T-cell (primary cell): ENCODE results near the gene TTYH2. TPM values are rescaled to one million over a fixed set of nuclear protein-coding genes. Genes with fewer than 3 reads are reported as not detected.
A peak's percentile ranks its signal among the peaks of the same experiment; 100 is the strongest.

ENCODE experiments used
- ATAC-seq, 4 experiments: fragments of 200-7000 bp in 3 of 4; fragments of 150-1000 bp in 1 of 4; cut with Tn5 transposase; replicated peaks in 1 of 4; 1 replicate in 3 of 4; 2 replicates in 1 of 4; pipeline ENCODE4 v1.10.0; 2021; ENCODE audit warnings: moderate library complexity in 3 of 4, mild to moderate bottlenecking in 2 of 4, moderate number of reproducible peaks in 1 of 4
- CTCF ChIA-PET, 2 donors: fragments of 300-600 bp; sonication (Branson Sonifier 250); formaldehyde crosslinking; loops; one replicate each; lab custom pipeline; 2022; ENCODE audit warnings: antibody characterized with exemption in 2 of 2; lab: Charles Lee
- POLR2A ChIA-PET, 2 donors: fragments of 300-600 bp; sonication (Branson Sonifier 250); formaldehyde crosslinking; loops; one replicate each; lab custom pipeline; 2022; ENCODE audit warnings: antibody characterized with exemption in 2 of 2; lab: Charles Lee
- DNase-seq, 35 experiments: peaks; one replicate each; pipeline versions ENCODE4 v3.0.0 to v3.0.0-alpha.2; 2013 to 2023
- H3K27ac ChIP-seq: one replicate; pipeline ENCODE4 v1.5.1; 2013; ENCODE audit warnings: low read length
- H3K27me3 ChIP-seq, 2 experiments: replicated peaks in 1 of 2; 1 replicate in 1 of 2; 2 replicates in 1 of 2; pipeline versions ENCODE4 v1.6.1 to v1.7.0; 2013; ENCODE audit warnings: low read length in 1 of 2, mixed read lengths in 1 of 2; ENCODE audit not compliant: control insufficient read depth in 2 of 2, insufficient read depth in 2 of 2; ENCODE audit errors: extremely low read depth in 1 of 2
- H3K36me3 ChIP-seq, 2 donors: 1 replicate in 1 of 2; 2 replicates in 1 of 2; pipeline versions ENCODE4 v1.6.1 to v1.7.0; 2013; ENCODE audit warnings: low read length in 1 of 2; ENCODE audit not compliant: control insufficient read depth in 2 of 2, insufficient read depth in 1 of 2; ENCODE audit errors: extremely low read depth in 1 of 2
- H3K4me1 ChIP-seq, 2 experiments: 1 replicate in 1 of 2; 2 replicates in 1 of 2; pipeline versions ENCODE4 v1.6.1 to v1.7.0; 2013; ENCODE audit warnings: low read length in 2 of 2, mixed read lengths in 1 of 2; ENCODE audit not compliant: insufficient read depth in 2 of 2, control insufficient read depth in 1 of 2; ENCODE audit errors: extremely low read depth in 1 of 2
- H3K4me3 ChIP-seq, 2 donors: 1 replicate in 1 of 2; 2 replicates in 1 of 2; pipeline versions ENCODE4 v1.5.1 to v1.7.0; 2013; ENCODE audit warnings: mild to moderate bottlenecking in 2 of 2, low read length in 1 of 2, moderate library complexity in 1 of 2; ENCODE audit not compliant: control insufficient read depth in 1 of 2; ENCODE audit errors: extremely low read depth in 1 of 2
- H3K9me3 ChIP-seq: 2 replicates; pipeline ENCODE4 v1.7.0; 2013
- H3K27ac Mint-ChIP-seq, 2 donors: one replicate each; pipeline ENCODE4 v1.8.0; 2020 to 2021; ENCODE audit warnings: mild to moderate bottlenecking in 2 of 2, mixed read lengths in 2 of 2
- H3K27me3 Mint-ChIP-seq, 2 donors: one replicate each; pipeline ENCODE4 v1.8.0; 2021 to 2022; ENCODE audit warnings: mixed read lengths in 2 of 2
- H3K36me3 Mint-ChIP-seq: one replicate; pipeline ENCODE4 v1.8.0; 2021; ENCODE audit warnings: mixed read lengths
- H3K4me1 Mint-ChIP-seq, 3 donors: one replicate each; pipeline ENCODE4 v1.8.0; 2020 to 2022; ENCODE audit warnings: mixed read lengths in 3 of 3, mild to moderate bottlenecking in 1 of 3
- H3K4me3 Mint-ChIP-seq, 3 donors: one replicate each; pipeline ENCODE4 v1.8.0; 2020 to 2022; ENCODE audit warnings: mild to moderate bottlenecking in 3 of 3, mixed read lengths in 3 of 3, moderate library complexity in 3 of 3
- H3K9me3 Mint-ChIP-seq, 3 donors: one replicate each; pipeline ENCODE4 v1.8.0; 2020 to 2022; ENCODE audit warnings: mixed read lengths in 3 of 3
- WGBS: methylation state at CpG from one replicate; pipeline ENCODE4 v1.1.5; 2013; ENCODE audit warnings: missing lambda C conversion rate; ENCODE audit not compliant: insufficient coverage; 5-methylcytosine and 5-hydroxymethylcytosine counted together
- total RNA-seq, 35 experiments: library from RNA in 6 of 35; stranded (reverse) in 6 of 35; fragments of 120-200 nt in 1 of 35; gene quantifications; one replicate each; pipeline versions ENCODE4 v1.2.1 to v1.2.4 and lab custom pipeline; 2013 to 2026

Gene TTYH2, protein sequence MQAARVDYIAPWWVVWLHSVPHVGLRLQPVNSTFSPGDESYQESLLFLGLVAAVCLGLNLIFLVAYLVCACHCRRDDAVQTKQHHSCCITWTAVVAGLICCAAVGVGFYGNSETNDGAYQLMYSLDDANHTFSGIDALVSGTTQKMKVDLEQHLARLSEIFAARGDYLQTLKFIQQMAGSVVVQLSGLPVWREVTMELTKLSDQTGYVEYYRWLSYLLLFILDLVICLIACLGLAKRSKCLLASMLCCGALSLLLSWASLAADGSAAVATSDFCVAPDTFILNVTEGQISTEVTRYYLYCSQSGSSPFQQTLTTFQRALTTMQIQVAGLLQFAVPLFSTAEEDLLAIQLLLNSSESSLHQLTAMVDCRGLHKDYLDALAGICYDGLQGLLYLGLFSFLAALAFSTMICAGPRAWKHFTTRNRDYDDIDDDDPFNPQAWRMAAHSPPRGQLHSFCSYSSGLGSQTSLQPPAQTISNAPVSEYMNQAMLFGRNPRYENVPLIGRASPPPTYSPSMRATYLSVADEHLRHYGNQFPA
- 10 to 100 TPM; 10.0 to 21.7 (median 16.0) TPM for total RNA-seq
- 9.4 TPM for total RNA-seq (2013)
- total RNA-seq (lab: John Stamatoyannopoulos, UW): 4.4 to 35.4 (median 15.9) reads per million in 29 experiments

- no peaks in the 10 kb centered on the region for H3K9me3 Mint-ChIP-seq
- peak within 1 kb of the TSS; percentile 51 for H3K27ac ChIP-seq
- ChIA-PET POLR2A (interaction anchor here in 1 of 2 donors (0.6 kb wide), 1 partner anchor 138 kb away, joined by 6 read pairs; no protein-coding TSS in a partner anchor), CTCF (interaction anchor here (0.6 to 1.6 kb wide), 5 partner anchors 10 to 195 kb away, joined by 3 to 12 read pairs (median 5); partner anchors contain the start of gene RPL38 (in 1 of the 2))
- ATAC-seq (peak; percentile 78 to 82 (median 80)), DNase-seq (peak; percentile 34 to 82 (median 54))
- H3K27me3 Mint-ChIP-seq: no peaks in the 10 kb centered on the region
- peak within 1 kb of the TSS; percentile 55 to 63 for H3K4me3 ChIP-seq
- H3K36me3 ChIP-seq: peaks cover 0 to 21% of the 10 kb centered on the region in 2 donors
- 1% methylated on average over 55 of the region's 62 CpGs for WGBS
- H3K36me3 Mint-ChIP-seq: peaks cover 25% of the 10 kb centered on the region
- H3K4me1 Mint-ChIP-seq: peaks cover 43 to 67% (median 57%) of the 10 kb centered on the region in 3 donors
- H3K4me3 Mint-ChIP-seq: peak within 1 kb of the TSS; percentile 80 to 95 (median 92)
- peak within 1 kb of the TSS; percentile 89 to 96 for H3K27ac Mint-ChIP-seq
- H3K27me3 ChIP-seq: peaks cover 0 to 16% of the 10 kb centered on the region in 2 experiments
- no peaks in the 10 kb centered on the region for H3K9me3 ChIP-seq
- H3K4me1 ChIP-seq: peaks cover 0 to 63% of the 10 kb centered on the region in 2 experiments
Observed at GRCh38 chr17:74212913-74213791, at the start of gene TTYH2. TTYH2 (plus strand) TSS chr17:74213571; CDS start chr17:74213588, 17 bp downstream.

- ATAC-seq (no peak), DNase-seq (peak in 1 of 35 experiments; percentile 13)
- no peaks in the 10 kb centered on the region for H3K9me3 Mint-ChIP-seq
- H3K27ac Mint-ChIP-seq: no peak overlapping the region
- Histone ChIP-seq H3K27ac (no peak overlapping the region), H3K27me3 (peaks cover 0 to 42% of the 10 kb centered on the region in 2 experiments), H3K9me3 (no peaks in the 10 kb centered on the region), H3K4me1 (no peaks in the 10 kb centered on the region), H3K4me3 (no peak overlapping the region), H3K36me3 (no peaks in the 10 kb centered on the region)
- ChIA-PET CTCF (no interaction called here), POLR2A (no interaction called here)
- no peaks in the 10 kb centered on the region for H3K36me3 Mint-ChIP-seq
- H3K4me3 Mint-ChIP-seq: no peak overlapping the region
- 79% methylated on average over 7 of the region's 7 CpGs for WGBS
- peaks cover 20 to 34% of the 10 kb centered on the region in 2 donors for H3K27me3 Mint-ChIP-seq
- H3K4me1 Mint-ChIP-seq: no peaks in the 10 kb centered on the region
Observed at GRCh38 chr17:74163836-74164235, 49.5 kb upstream of the TTYH2 start.

GRCh38 chr17:74164446-74165045 is 48.8 kb upstream of the TTYH2 start:
- Mint-ChIP-seq H3K4me1 (no peaks in the 10 kb centered on the region), H3K36me3 (no peaks in the 10 kb centered on the region), H3K27ac (no peak overlapping the region), H3K4me3 (no peak overlapping the region), H3K27me3 (peaks cover 25 to 34% of the 10 kb centered on the region in 2 donors), H3K9me3 (no peaks in the 10 kb centered on the region)
- H3K27me3 ChIP-seq: peaks cover 0 to 35% of the 10 kb centered on the region in 2 experiments
- peak in 1 of 35 experiments; percentile 5 for DNase-seq
- no peak overlapping the region for H3K27ac ChIP-seq
- ATAC-seq: no peak
- ChIA-PET CTCF (no interaction called here), POLR2A (no interaction called here)
- no peaks in the 10 kb centered on the region for H3K4me1 ChIP-seq
- WGBS: 86% methylated on average over 7 of the region's 9 CpGs
- H3K36me3 ChIP-seq: no peaks in the 10 kb centered on the region
- no peak overlapping the region for H3K4me3 ChIP-seq
- H3K9me3 ChIP-seq: no peaks in the 10 kb centered on the region

DNA sequence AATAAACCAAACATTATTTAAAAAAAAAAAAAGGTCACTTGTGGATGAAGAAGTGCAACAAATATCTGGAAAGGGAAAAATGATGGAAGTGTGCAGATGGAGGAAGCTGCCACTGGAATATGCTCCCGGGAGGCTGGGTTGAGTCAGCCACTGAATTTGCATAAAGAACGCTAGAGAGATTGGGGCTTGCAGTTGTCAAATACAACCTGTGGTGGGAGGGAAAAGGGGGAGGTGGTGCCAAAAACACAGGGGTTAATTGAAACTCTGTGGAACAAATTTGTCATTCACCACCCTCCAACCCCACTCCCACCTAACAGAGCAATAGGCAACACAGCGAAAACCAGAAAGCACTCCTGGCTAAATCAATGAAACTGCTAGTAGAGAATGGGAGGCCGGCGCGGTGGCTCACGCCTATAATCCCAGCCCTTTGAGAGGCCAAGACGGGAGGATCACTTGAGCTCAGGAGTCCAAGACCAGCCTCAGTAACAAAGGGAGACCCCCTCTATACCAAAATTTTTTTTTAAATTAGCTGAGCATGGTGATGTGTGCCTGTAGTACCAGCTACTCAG is 47.5 kb upstream of the TTYH2 start:
- no peak overlapping the region for H3K4me3 Mint-ChIP-seq
- no peak overlapping the region for H3K27ac Mint-ChIP-seq
- H3K9me3 Mint-ChIP-seq: no peaks in the 10 kb centered on the region
- 0% methylated on average over 1 of the region's 8 CpGs for WGBS
- H3K9me3 ChIP-seq: no peaks in the 10 kb centered on the region
- POLR2A ChIA-PET: no interaction called here
- no peak for DNase-seq
- no peaks in the 10 kb centered on the region for H3K4me1 Mint-ChIP-seq
- H3K36me3 ChIP-seq: no peaks in the 10 kb centered on the region
- CTCF ChIA-PET: interaction anchor here in 1 of 2 donors (0.7 kb wide), 1 partner anchor 9 kb away, joined by 3 read pairs; no protein-coding TSS in a partner anchor
- H3K27me3 Mint-ChIP-seq: peaks cover 26 to 31% of the 10 kb centered on the region in 2 donors
- ATAC-seq: no peak
- no peaks in the 10 kb centered on the region for H3K4me1 ChIP-seq
- no peak overlapping the region for H3K4me3 ChIP-seq
- peaks cover 0 to 32% of the 10 kb centered on the region in 2 experiments for H3K27me3 ChIP-seq
- no peaks in the 10 kb centered on the region for H3K36me3 Mint-ChIP-seq
- H3K27ac ChIP-seq: no peak overlapping the region

DNA sequence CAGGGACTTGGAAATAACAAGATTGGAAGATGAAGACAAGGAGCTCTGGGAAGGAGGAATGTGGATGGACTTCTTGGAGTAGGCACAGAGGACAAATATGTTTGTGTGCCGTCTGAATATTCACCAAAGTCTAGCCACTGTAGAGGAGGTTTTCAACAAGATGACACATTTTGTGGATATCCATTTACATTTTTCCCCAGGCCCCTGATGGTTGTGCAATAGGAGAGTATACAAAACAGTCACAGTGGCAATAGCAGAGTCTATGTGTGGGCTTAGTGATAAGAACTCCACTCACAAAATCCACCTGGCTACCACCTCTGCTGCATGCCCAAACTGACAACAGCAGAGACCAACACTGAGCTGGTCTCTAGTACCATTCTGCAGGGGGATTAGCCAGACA is 42.4 kb upstream of the TTYH2 start:
- no peak overlapping the region for H3K4me3 ChIP-seq
- no peaks in the 10 kb centered on the region for H3K9me3 Mint-ChIP-seq
- no peak overlapping the region for H3K4me3 Mint-ChIP-seq
- POLR2A ChIA-PET: no interaction called here
- H3K9me3 ChIP-seq: no peaks in the 10 kb centered on the region
- peaks cover 0 to 26% of the 10 kb centered on the region in 2 experiments for H3K27me3 ChIP-seq
- H3K27ac Mint-ChIP-seq: peak overlapping the region in 1 of 2 donors; percentile 24
- H3K4me1 Mint-ChIP-seq: no peaks in the 10 kb centered on the region
- CTCF ChIA-PET: no interaction called here
- H3K36me3 Mint-ChIP-seq: no peaks in the 10 kb centered on the region
- H3K4me1 ChIP-seq: no peaks in the 10 kb centered on the region
- no peak overlapping the region for H3K27ac ChIP-seq
- H3K36me3 ChIP-seq: no peaks in the 10 kb centered on the region
- no peak for ATAC-seq
- no peak for DNase-seq
- H3K27me3 Mint-ChIP-seq: peaks cover 37 to 39% of the 10 kb centered on the region in 2 donors
- WGBS: no CpG with 5 or more reads among the region's 1 CpG
